Panc1 (cell line): ENCODE measurements around the gene TEAD4. TPM values are rescaled to one million over a fixed set of nuclear protein-coding genes. Genes with fewer than 3 reads are reported as not detected.

Source experiments
- ATAC-seq: fragments of 200-7000 bp; cut with Tn5 transposase; 2 replicates; pipeline ENCODE4 v1.9.1; 2020; ENCODE audit warnings: mild to moderate bottlenecking, moderate library complexity
- BruUV-seq: library from RNA; stranded (reverse); fragments of 400-500 nt; replicated peaks from 2 replicates; lab custom pipeline; 2021; lab: Mats Ljungman, UMichigan
- CTCF ChIA-PET: fragments of 300-600 bp; sonication (Branson Sonifier 250); formaldehyde crosslinking; loops from one replicate; lab custom pipeline; 2022; ENCODE audit warnings: antibody characterized with exemption; lab: Charles Lee
- POLR2A ChIA-PET: fragments of 300-600 bp; sonication (Branson Sonifier 250); formaldehyde crosslinking; loops from one replicate; lab custom pipeline; 2022; ENCODE audit warnings: antibody characterized with exemption; lab: Charles Lee
- DNase-seq: peaks from one replicate; pipeline ENCODE4 v3.0.0-alpha.2; 2010; ENCODE audit warnings: low read depth, low spot score
- H3K27ac ChIP-seq: 2 replicates; pipeline ENCODE4 v1.5.1; 2011; ENCODE audit warnings: mild to moderate bottlenecking, low read length, inconsistent platforms
- H3K27me3 ChIP-seq: fragments of 200-500 bp; sonication (Bioruptor generic); 2 replicates; pipeline ENCODE4 v1.6.0; 2014; ENCODE audit warnings: low read length, inconsistent platforms; ENCODE audit not compliant: control insufficient read depth, insufficient read depth
- H3K36me3 ChIP-seq: fragments of 200-500 bp; sonication (Bioruptor generic); 2 replicates; pipeline ENCODE4 v1.5.1; 2014; ENCODE audit warnings: inconsistent platforms, mild to moderate bottlenecking, low read length, moderate library complexity; ENCODE audit not compliant: control insufficient read depth, insufficient read depth
- H3K4me1 ChIP-seq: 2 replicates; pipeline ENCODE4 v1.5.1; 2011; ENCODE audit warnings: inconsistent platforms, mild to moderate bottlenecking, low read length, moderate library complexity; ENCODE audit not compliant: control insufficient read depth, insufficient read depth
- H3K4me3 ChIP-seq, 2 experiments: 2 replicates each; pipeline ENCODE4 v1.5.1; 2011 to 2012; ENCODE audit warnings: low read depth in 2 of 2, low read length in 2 of 2, mild to moderate bottlenecking in 2 of 2, inconsistent platforms in 1 of 2, moderate library complexity in 1 of 2
- H3K9me3 ChIP-seq: fragments of 200-500 bp; sonication (Bioruptor generic); 2 replicates; pipeline ENCODE4 v1.5.1; 2014; ENCODE audit warnings: low read depth, mild to moderate bottlenecking, inconsistent platforms, low read length, moderate library complexity; ENCODE audit not compliant: control insufficient read depth, insufficient read depth
- CTCF ChIP-seq: fragments of 450-650 bp; IDR thresholded peaks from 2 replicates; pipeline ENCODE4 v1.5.1; 2017; ENCODE audit warnings: mild to moderate bottlenecking
- POLR2AphosphoS5 ChIP-seq: IDR thresholded peaks from 2 replicates; pipeline ENCODE4 v1.6.1; 2012; ENCODE audit warnings: mild to moderate bottlenecking, low read depth, low read length, moderate library complexity
- REST ChIP-seq, 2 experiments: IDR thresholded peaks; 2 replicates each; pipeline ENCODE4 v1.6.1; 2011 to 2012; ENCODE audit warnings: low read depth in 2 of 2, control low read depth in 1 of 2, low read length in 1 of 2, mild to moderate bottlenecking in 1 of 2, moderate library complexity in 1 of 2; ENCODE audit not compliant: insufficient read depth in 1 of 2
- SIN3A ChIP-seq: IDR thresholded peaks from 2 replicates; pipeline ENCODE4 v1.6.1; 2012; ENCODE audit warnings: low read depth, mild to moderate bottlenecking, low read length, moderate library complexity, borderline replicate concordance; ENCODE audit not compliant: insufficient read depth
- TCF7L2 ChIP-seq: IDR thresholded peaks from 2 replicates; pipeline ENCODE4 v1.6.1; 2011; ENCODE audit warnings: mild to moderate bottlenecking, low read depth, low read length, inconsistent platforms
- in situ Hi-C: cut with HindIII; loops from 2 replicates; pipeline ENCODE4 v1.10.0; 2016; ENCODE audit warnings: low sequenced_read_pairs, low pct_unique_long_range_greater_than_20kb
- intact Hi-C: fragments of 100-400 bp; cut with micrococcal nuclease; formaldehyde crosslinking; loops from one replicate; pipeline ENCODE4 v1.10.0; 2022; ENCODE audit not compliant: unreplicated experiment
- total RNA-seq: library from RNA; stranded (reverse); gene quantifications from one replicate; pipeline ENCODE4 v1.2.1, GENCODE V29; 2021; ENCODE audit not compliant: unreplicated experiment

The TEAD4 gene
- total RNA-seq, 1 experiment from 2014 or later: 47.6 TPM

GRCh38 chr12:2933586-2933985 is 25.6 kb upstream of the TEAD4 start:
- ATAC-seq (no peak), DNase-seq (no peak)
- Histone ChIP-seq H3K27ac (no peak overlapping the region), H3K4me3 (no peak overlapping the region), H3K4me1 (no peaks in the 10 kb centered on the region), H3K36me3 (peaks cover 11% of the 10 kb centered on the region), H3K9me3 (no peaks in the 10 kb centered on the region), H3K27me3 (no peaks in the 10 kb centered on the region)
- intact Hi-C loops: no loop called here
- no peak for TF ChIP-seq TCF7L2
- no peak for TF ChIP-seq CTCF
- no peak for TF ChIP-seq SIN3A
- no peak for TF ChIP-seq POLR2AphosphoS5
- TF ChIP-seq REST (IDR thresholded peaks at IDR 0.05; ENCODE audit: insufficient read depth in 1 of 2, low read depth in 2 of 2, low read length in 1 of 2): no peak
- ChIA-PET POLR2A (no interaction called here), CTCF (no interaction called here)
- in situ Hi-C loops: no loop called here
- no TSS peak for BruUV-seq

- Histone ChIP-seq H3K27ac (no peak overlapping the region), H3K9me3 (no peaks in the 10 kb centered on the region), H3K36me3 (peaks cover 11% of the 10 kb centered on the region), H3K4me1 (no peaks in the 10 kb centered on the region), H3K4me3 (no peak overlapping the region), H3K27me3 (no peaks in the 10 kb centered on the region)
- ATAC-seq (no peak), DNase-seq (no peak)
- ChIA-PET CTCF (no interaction called here), POLR2A (no interaction called here)
- BruUV-seq: no TSS peak
- intact Hi-C loops: no loop called here
- in situ Hi-C loops: no loop called here
- TF ChIP-seq TCF7L2 (no peak), REST (IDR thresholded peaks at IDR 0.05; ENCODE audit: insufficient read depth in 1 of 2, low read depth in 2 of 2, low read length in 1 of 2) (no peak), CTCF (no peak)
These were observed 24.8 kb upstream of the TEAD4 start for GRCh38 chr12:2934371-2934770.
